ENCODE results near the gene NME7.
"Not testable (repeated sequence)": the region's sequence is repeated elsewhere in the genome, so short reads cannot be mapped to it uniquely, and the experiment has no call there.

Gene NME7

DNA sequence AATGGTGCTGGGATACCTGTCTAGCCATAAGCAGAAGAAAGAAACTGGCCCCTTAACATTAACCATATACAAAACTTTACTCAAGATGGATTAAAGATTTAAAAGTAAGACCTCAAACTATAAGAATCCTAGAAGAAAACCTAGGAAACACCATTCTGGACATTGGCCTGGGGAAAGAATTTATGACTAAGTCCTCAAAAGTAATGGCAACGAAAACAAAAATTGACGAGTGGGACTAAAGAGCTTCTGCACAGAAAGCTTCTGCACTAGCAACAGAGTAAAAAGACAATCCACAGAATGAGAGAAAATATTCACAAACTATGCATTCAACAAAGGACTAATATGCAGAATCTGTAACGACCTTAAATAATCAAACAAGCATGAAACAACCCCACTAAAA lies 66.7 kb downstream of the NME7 start:
- no peak for DNase-seq

GRCh38 chr1:169298441-169298840 lies 69.2 kb downstream of the NME7 start:
- DNase-seq, result no peak

DNA sequence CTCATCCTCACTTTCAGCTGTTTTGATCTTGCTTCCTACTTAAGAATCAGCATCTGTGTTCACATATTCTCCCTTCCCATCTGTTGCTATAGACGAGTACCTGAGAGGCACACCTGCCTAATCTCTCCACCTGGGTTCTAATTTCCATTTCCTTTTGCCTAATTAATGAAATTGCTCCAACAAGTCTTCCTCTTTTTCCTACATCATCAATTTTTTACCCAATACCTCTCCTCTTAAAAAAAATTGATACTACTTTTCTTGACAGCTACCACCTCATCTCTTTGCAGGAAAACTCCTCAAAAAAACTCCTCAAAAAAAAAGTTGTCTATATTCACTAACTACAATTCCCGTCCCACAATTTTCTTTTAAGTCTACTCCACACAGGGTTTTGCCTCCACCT lies 71.8 kb downstream of the NME7 start:
- no peak for DNase-seq

DNA sequence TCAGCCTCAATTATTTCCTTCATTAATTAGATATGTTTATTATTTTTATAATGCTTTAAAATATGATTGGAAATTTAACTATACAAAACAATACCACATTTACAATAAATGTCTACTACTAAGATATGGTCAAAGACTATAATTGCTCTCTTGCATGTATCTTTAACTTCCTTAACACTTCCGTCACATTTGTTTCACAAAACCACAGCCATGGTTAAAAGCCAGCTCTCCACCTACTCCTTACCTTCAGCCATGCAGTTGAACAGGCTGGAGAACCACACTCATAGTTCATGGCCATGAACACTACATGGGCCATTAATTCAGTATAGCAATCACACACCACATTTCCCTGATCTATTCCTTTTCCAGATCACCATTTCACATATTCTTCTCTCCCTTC lies 72.2 kb downstream of the NME7 start:
- DNase-seq, result no peak

DNA sequence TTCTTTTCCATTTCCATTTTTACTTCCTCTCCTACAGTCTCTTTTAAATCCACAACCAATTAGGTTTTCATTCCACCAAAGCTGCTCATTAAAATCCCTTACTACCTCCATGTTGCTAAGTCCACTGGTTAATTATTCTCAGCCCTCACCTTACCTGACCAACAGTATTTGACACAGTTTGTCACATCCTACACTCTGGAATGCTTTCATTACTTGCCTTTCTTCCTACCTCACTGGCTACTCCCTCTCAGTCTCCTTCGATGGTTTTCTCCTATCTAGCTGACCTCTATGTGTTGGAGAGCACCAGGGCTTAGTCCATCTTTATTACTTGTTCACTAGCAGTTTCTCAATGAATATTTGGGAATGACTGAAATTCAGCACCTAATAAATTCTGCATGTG lies 78.6 kb downstream of the NME7 start:
- DNase-seq, result no peak

GRCh38 chr1:169288011-169288414 lies 79.6 kb downstream of the NME7 start:
- DNase-seq, result no peak

- DNase-seq, result no peak
Measured at GRCh38 chr1:169287280-169287679, 80.3 kb downstream of the NME7 start.

GRCh38 chr1:169281562-169281961 lies 86.0 kb downstream of the NME7 start:
- DNase-seq, result not testable (repeated sequence)

- DNase-seq, result peak; percentile 68 to 73
Measured at GRCh38 chr1:169271098-169271497, 96.5 kb downstream of the NME7 start.

- DNase-seq, result no peak
Measured at GRCh38 chr1:169266133-169266532, 101.5 kb downstream of the NME7 start.

DNA sequence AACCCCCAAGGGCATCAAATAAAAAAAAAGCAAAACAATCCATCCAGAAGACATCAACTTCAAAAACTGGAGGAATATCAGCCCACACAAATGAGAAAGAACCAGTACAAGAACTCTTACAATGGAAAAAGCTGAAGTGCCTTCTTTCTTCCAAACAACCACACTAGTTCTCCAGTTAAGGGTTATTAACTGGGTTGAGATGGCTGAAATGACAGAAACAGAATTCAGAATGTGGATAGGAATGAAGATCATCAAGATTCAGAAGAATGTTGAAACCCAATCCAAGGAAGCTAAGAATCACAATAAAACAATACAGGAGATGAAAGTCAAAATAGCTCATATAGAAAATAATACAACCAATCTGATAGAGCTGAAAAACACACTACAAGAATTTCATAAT lies 104.5 kb downstream of the NME7 start:
- DNase-seq, result no peak

- DNase-seq, result no peak
Measured at GRCh38 chr1:169261884-169262283, 105.7 kb downstream of the NME7 start.

DNA sequence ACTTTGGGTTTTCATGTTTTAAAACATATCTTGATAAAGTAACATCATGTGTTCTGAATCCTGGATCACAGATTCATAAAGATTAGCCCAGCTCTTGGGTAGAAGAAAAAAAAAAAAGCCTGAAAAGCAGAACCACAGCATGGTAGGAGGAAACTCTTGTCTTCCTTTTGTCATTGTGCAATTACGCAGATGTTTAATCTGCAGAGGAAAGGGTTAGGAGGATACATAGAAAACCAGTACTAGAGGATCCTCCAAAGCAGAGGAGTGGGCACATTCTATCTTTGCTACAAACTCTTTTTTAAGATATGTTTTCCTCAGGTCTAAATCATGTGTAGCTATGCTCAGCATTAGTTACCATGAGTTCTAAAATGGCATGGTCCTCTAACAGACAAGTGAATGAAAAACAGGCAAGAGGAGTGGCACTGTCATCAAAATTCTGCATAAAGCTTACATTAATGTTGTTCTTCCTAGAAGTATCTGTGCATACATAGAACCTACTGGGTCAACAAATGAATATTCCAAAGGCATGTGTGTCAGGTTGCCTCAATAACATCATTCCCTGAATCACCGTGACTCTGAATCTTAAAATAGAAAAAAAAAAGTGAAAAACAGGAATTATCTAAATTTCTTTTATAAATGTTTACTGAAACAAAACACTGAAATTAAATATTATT lies 107.0 kb downstream of the NME7 start:
- DNase-seq, result peak; percentile 31 to 57

DNA sequence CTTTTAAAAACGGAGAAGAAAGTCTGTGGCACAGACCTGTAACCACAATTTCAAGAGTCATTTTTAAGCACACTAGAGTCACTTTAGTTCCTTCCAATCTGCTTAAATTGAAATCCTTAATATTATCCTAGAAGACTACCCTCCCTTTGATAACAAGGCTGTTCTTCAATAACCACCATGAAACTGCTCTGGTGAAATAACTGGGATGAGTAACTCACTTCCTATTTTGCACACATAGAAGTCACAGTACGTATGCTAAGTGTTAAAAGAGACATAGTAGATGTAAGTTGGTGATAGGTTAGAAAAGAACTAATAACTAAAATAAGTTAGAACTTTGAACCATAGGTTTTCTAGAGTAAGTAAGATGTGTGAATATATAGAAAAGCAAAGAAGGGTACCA lies 107.8 kb downstream of the NME7 start:
- peak; percentile 44 to 64 for DNase-seq

- no peak for DNase-seq
Measured at GRCh38 chr1:169250795-169251194, 116.8 kb downstream of the NME7 start.

DNA sequence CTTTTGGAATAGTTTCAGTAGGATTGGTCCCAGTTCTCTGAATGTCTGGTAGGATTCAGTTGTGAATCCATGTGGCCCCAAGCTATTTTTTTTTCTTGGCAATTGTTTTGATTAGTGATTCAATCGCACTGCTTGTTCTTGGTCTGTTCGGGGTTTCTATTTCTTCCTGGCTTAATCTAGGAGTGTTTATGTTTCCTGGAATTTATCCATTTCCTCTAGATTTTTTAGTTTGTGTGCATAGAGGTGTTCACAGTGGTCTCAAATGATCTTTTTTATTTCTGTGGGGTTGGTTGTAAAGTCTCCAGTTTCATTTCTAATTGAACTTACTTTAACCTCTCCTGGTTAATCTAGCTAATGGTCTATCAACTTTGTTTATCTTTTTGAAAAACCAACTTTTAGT lies 117.6 kb downstream of the NME7 start:
- DNase-seq, result no peak

- no peak for DNase-seq
Measured at GRCh38 chr1:169249611-169250010, 118.0 kb downstream of the NME7 start.

DNA sequence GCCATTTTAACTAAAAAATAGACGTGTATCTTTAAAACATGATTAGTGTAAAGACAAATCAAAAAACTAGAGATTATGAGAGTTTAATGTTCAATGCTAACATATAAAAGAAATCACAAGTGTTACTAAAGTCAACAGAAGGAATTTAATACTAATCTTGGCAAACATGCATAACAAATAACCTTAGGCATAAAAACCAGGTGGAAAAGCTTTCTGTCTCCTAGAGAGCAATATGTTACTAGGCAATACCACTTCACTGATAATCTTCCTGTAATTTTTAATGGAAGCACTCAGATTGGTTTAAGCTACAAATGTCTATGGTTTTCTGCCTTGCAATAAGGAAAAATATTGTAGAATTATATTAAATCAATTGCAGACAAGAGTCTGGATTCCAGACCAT lies 121.9 kb downstream of the NME7 start:
- no peak for DNase-seq

- DNase-seq, result no peak
Measured at GRCh38 chr1:169240449-169241232, 127.0 kb downstream of the NME7 start.

DNA sequence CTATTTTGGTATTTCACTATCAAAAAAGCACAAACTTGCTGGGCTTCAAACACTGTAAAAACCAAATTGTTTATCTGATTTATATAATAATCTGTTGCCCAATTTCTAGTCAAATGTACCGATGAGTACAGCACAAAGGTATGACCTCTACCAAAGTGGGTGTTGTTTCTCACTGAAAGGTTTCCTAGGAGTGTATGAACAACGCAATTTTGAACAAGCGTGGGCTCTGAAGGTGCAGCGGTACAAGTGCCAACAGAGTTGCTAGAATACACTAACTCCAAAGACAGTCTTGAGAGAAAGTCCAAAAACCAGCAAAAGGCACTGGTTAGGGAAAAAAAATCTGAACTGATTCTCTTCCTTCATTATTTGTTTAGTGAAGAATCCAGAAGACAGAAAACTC lies 130.7 kb downstream of the NME7 start:
- no peak for DNase-seq

DNA sequence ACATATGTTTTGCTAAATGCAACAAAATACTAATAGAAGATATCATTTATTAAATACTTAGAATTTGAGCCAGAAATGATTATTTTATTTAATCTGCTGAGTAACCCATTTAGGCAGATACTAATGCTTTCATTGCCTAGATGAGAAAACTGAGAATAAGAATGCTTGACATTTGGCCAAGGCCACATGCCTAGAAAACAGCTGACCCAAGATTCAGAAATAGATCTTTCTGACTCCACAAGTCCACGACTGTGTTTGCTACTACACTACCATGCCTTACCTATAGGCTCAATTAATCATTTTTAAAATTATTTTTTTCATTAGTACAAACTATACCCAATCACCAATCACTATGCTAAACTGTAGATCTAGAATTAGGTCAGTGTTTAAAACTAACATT lies 131.5 kb downstream of the NME7 start:
- DNase-seq, result no peak

- DNase-seq, result no peak
Measured at GRCh38 chr1:169235568-169235967, 132.0 kb downstream of the NME7 start.

- DNase-seq, result no peak
Measured at GRCh38 chr1:169234780-169235179, 132.8 kb downstream of the NME7 start.

GRCh38 chr1:169217636-169218035 lies 150.0 kb downstream of the NME7 start:
- peak; percentile 20 to 22 for DNase-seq

- no peak for DNase-seq
Measured at GRCh38 chr1:169214598-169214997, 153.0 kb downstream of the NME7 start.
